PC-3 (cell line): Measurements from ENCODE around the gene CACNA1I. TPM values are rescaled to one million over a fixed set of nuclear protein-coding genes. Genes with fewer than 3 reads are reported as not detected.
A peak's percentile ranks its signal among the peaks of the same experiment; 100 is the strongest.

Experiments used
- ATAC-seq: fragments of 200-7000 bp; cut with Tn5 transposase; 2 replicates; pipeline ENCODE4 v1.9.1; 2020; ENCODE audit warnings: mild to moderate bottlenecking, moderate library complexity
- BruUV-seq: library from RNA; stranded (reverse); fragments of 400-500 nt; replicated peaks from 2 replicates; lab custom pipeline; 2021; lab: Mats Ljungman, UMichigan
- CTCF ChIA-PET: fragments of 300-600 bp; sonication (Branson Sonifier 250); formaldehyde crosslinking; loops from one replicate; lab custom pipeline; 2022; ENCODE audit warnings: antibody characterized with exemption; lab: Charles Lee
- POLR2A ChIA-PET: fragments of 300-600 bp; sonication (Branson Sonifier 250); formaldehyde crosslinking; loops from one replicate; lab custom pipeline; 2022; ENCODE audit warnings: antibody characterized with exemption; ENCODE audit not compliant: unreplicated experiment; lab: Charles Lee
- DNase-seq: peaks from one replicate; pipeline ENCODE4 v3.0.0-alpha.2; 2015
- H2AFZ ChIP-seq: fragments of 300-600 bp; sonication (generic); 2 replicates; pipeline ENCODE4 v1.6.0; 2016; ENCODE audit warnings: antibody characterized with exemption, low read length
- H3F3A ChIP-seq: fragments of 300-600 bp; sonication (generic); one replicate; pipeline ENCODE4 v1.6.0; 2017; ENCODE audit warnings: antibody characterized with exemption, low read length, control low read depth, mild to moderate bottlenecking; ENCODE audit not compliant: unreplicated experiment
- H3K27ac ChIP-seq: fragments of 300-600 bp; sonication (generic); 2 replicates; pipeline ENCODE4 v1.5.1; 2016; ENCODE audit warnings: mild to moderate bottlenecking, low read length
- H3K27me3 ChIP-seq: fragments of 300-600 bp; sonication (generic); 2 replicates; pipeline ENCODE4 v1.6.1; 2016; ENCODE audit warnings: low read length, mixed read lengths
- H3K36me3 ChIP-seq: fragments of 300-600 bp; sonication (generic); 2 replicates; pipeline ENCODE4 v1.6.1; 2016; ENCODE audit warnings: low read depth, mixed run types, low read length, mixed read lengths
- H3K4me1 ChIP-seq: fragments of 300-600 bp; sonication (generic); 2 replicates; pipeline ENCODE4 v1.5.1; 2016; ENCODE audit warnings: low read length; ENCODE audit not compliant: insufficient read depth
- H3K4me2 ChIP-seq: fragments of 300-600 bp; sonication (generic); 2 replicates; pipeline ENCODE4 v1.6.0; 2016; ENCODE audit warnings: low read length
- H3K4me3 ChIP-seq: fragments of 300-600 bp; sonication (generic); 2 replicates; pipeline ENCODE4 v1.5.1; 2016; ENCODE audit warnings: mild to moderate bottlenecking, low read length, mixed read lengths
- H3K79me2 ChIP-seq: fragments of 300-600 bp; sonication (generic); 2 replicates; pipeline ENCODE4 v1.6.1; 2017; ENCODE audit warnings: low read length, mixed read lengths
- H3K9ac ChIP-seq: fragments of 300-600 bp; sonication (generic); 2 replicates; pipeline ENCODE4 v1.6.0; 2016; ENCODE audit warnings: mild to moderate bottlenecking, low read length
- H3K9me2 ChIP-seq: fragments of 300-600 bp; sonication (generic); replicated peaks from 2 replicates; pipeline ENCODE4 v1.6.1; 2016; ENCODE audit warnings: mixed run types, low read length, mixed read lengths
- H3K9me3 ChIP-seq: fragments of 300-600 bp; sonication (generic); 2 replicates; pipeline ENCODE4 v1.6.1; 2016; ENCODE audit warnings: low read length, mixed read lengths
- H4K20me1 ChIP-seq: fragments of 300-600 bp; sonication (generic); 2 replicates; pipeline ENCODE4 v1.6.1; 2016; ENCODE audit warnings: low read length, mixed read lengths
- CTCF ChIP-seq: fragments of 300-600 bp; sonication (generic); conservative IDR thresholded peaks from 2 replicates; pipeline ENCODE4 v1.5.1; 2017; ENCODE audit warnings: antibody characterized with exemption, low read depth, mild to moderate bottlenecking, low read length
- EZH2 ChIP-seq: fragments of 300-600 bp; sonication (generic); IDR thresholded peaks from one replicate; pipeline ENCODE4 v1.6.1; 2017; ENCODE audit warnings: antibody characterized with exemption, mild to moderate bottlenecking, low read length; ENCODE audit not compliant: unreplicated experiment
- EZH2phosphoT487 ChIP-seq: fragments of 300-600 bp; sonication (generic); IDR thresholded peaks from 2 replicates; pipeline ENCODE4 v1.6.1; 2018; ENCODE audit warnings: mild to moderate bottlenecking, antibody characterized with exemption, low read length, borderline replicate concordance
- intact Hi-C: fragments of 100-400 bp; cut with micrococcal nuclease; formaldehyde crosslinking; loops from 2 replicates; pipeline ENCODE4 v1.9.0; 2023
- total RNA-seq: library from RNA; depleted of rRNA; stranded (reverse); fragments of >200 nt; gene quantifications from 2 replicates; pipeline ENCODE4 v1.2.3, GENCODE V29; 2014

Gene CACNA1I
- total RNA-seq, 1 experiment from 2014 or later, result not detected

- Histone ChIP-seq H3K9ac (no peak overlapping the region), H3K4me2 (peak overlapping the region; percentile 59), H4K20me1 (no peaks in the 10 kb centered on the region), H3K27me3 (no peaks in the 10 kb centered on the region), H3K79me2 (no peaks in the 10 kb centered on the region), H3F3A (no peaks in the 10 kb centered on the region), H3K36me3 (no peaks in the 10 kb centered on the region), H3K4me1 (peaks cover 15% of the 10 kb centered on the region), H3K9me2 (no peaks in the 10 kb centered on the region), H3K27ac (no peak overlapping the region), H2AFZ (peak overlapping the region; percentile 37; the same call in 1 of the 2 replicates), H3K4me3 (no peak overlapping the region), H3K9me3 (no peaks in the 10 kb centered on the region)
- ChIA-PET POLR2A (no interaction called here), CTCF (no interaction called here)
- ATAC-seq (peak; percentile 92), DNase-seq (peak; percentile 76)
- intact Hi-C loops, result no loop called here
- no TSS peak for BruUV-seq
- TF ChIP-seq EZH2phosphoT487 (peak; percentile 74), CTCF (no peak), EZH2 (no peak)
Observed at GRCh38 chr22:39592081-39593065, 21.8 kb downstream of the CACNA1I start.

GRCh38 chr22:39593066-39593930 is 22.7 kb downstream of the CACNA1I start:
- no peak overlapping the region for H3K4me3 ChIP-seq
- no peaks in the 10 kb centered on the region for H3K9me3 ChIP-seq
- H3K9ac ChIP-seq, result no peak overlapping the region
- intact Hi-C loops, result no loop called here
- ChIA-PET POLR2A (no interaction called here), CTCF (no interaction called here)
- H2AFZ ChIP-seq, result 0 out of 2 replicates have a peak overlapping the region, but pooled peaks have one; percentile 37
- no peaks in the 10 kb centered on the region for H4K20me1 ChIP-seq
- no peaks in the 10 kb centered on the region for H3K9me2 ChIP-seq
- TF ChIP-seq EZH2phosphoT487, result no peak
- TF ChIP-seq CTCF, result no peak
- no peak for TF ChIP-seq EZH2
- H3K4me2 ChIP-seq, result peak overlapping the region; percentile 59
- H3K36me3 ChIP-seq, result no peaks in the 10 kb centered on the region
- no peaks in the 10 kb centered on the region for H3F3A ChIP-seq
- no peak overlapping the region for H3K27ac ChIP-seq
- H3K4me1 ChIP-seq, result peaks cover 15% of the 10 kb centered on the region
- H3K79me2 ChIP-seq, result no peaks in the 10 kb centered on the region
- BruUV-seq, result no TSS peak
- ATAC-seq (no peak), DNase-seq (no peak)
- H3K27me3 ChIP-seq, result no peaks in the 10 kb centered on the region
